Raji (cell line): ENCODE measurements around the gene PCNT.

Source experiments
- POLR2A ChIP-seq: IDR thresholded peaks from 2 replicates; pipeline ENCODE4 v1.6.1; 2011; ENCODE audit warnings: low read depth, low read length, control low read depth; ENCODE audit not compliant: insufficient read depth

The PCNT gene

DNA sequence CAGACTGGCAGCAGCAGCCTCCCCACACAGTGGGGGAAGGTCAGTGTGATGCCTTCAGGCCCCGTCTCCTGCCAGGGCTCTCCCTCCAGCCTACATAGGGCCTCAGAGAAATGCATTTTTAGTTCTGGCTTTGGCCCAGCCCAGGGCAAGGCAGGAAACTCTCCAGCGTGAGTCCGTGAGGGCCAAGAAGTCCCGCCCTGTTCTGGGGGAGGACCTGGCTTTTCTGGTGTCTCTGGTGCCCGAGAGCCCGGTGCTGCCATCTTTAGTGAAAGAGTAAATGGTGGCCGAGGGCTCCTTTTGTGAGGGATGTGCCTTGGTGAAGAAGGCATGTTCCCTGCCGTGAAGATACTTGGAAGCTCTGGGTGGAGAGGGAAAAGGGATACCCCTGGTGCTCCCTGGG is 120.0 kb downstream of the PCNT start:
- no peak for TF ChIP-seq POLR2A

DNA sequence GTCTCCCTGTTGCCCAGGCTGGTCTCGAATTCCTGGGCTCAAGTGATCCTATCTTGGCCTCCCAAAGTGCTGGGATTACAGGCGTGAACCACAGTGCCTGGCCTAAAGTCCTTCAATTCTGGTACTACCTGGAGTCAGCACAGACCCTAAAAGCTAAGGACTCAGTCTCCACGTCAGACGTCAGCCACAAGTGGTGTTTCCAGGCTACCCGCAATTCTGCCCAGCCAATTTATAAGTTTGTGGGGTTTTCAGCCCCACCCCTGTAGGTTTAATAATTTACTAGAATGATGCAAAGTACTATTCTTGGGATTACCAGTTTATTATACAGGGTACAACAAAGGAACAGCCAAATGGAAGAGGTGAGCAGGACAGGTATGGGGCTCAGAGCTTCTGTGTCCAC is 124.2 kb downstream of the PCNT start:
- no peak for TF ChIP-seq POLR2A

DNA sequence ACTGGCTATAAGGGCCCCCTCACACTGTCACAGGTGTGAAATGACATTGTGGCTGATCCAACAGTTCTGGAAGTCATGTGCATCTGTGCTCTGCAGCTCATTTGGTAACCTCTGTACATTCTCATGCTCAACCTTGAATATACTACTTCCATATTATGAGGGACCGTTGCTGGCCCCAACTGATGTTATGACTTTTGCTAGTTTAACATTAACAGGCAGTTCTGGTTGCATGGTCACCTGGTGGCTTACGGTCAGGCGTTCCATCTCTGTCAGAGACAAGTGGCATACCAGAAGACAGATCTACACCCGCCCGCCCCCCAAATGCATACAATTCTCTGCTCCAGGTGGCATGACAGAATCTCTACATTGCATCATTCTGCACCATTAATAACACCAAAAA is 128.8 kb downstream of the PCNT start:
- TF ChIP-seq POLR2A: no peak

DNA sequence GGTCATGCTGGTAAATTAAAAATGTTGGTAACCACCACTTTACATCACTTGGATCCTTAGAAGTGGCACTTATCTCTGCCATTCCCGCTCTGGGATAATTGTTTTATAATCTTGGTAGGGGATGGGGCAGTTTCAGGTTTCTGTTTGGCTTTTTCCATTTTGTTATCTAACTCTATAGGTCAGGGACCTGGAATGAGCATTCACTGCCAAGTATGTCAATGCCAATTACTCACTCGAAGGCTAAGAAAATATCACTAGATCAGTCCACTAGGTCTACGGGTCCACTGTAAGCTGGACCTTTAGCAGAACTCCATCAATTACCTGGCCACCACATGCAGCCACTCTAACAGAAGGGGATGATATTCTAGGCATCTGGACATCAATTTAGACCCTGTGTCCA is 130.2 kb downstream of the PCNT start:
- no peak for TF ChIP-seq POLR2A

DNA sequence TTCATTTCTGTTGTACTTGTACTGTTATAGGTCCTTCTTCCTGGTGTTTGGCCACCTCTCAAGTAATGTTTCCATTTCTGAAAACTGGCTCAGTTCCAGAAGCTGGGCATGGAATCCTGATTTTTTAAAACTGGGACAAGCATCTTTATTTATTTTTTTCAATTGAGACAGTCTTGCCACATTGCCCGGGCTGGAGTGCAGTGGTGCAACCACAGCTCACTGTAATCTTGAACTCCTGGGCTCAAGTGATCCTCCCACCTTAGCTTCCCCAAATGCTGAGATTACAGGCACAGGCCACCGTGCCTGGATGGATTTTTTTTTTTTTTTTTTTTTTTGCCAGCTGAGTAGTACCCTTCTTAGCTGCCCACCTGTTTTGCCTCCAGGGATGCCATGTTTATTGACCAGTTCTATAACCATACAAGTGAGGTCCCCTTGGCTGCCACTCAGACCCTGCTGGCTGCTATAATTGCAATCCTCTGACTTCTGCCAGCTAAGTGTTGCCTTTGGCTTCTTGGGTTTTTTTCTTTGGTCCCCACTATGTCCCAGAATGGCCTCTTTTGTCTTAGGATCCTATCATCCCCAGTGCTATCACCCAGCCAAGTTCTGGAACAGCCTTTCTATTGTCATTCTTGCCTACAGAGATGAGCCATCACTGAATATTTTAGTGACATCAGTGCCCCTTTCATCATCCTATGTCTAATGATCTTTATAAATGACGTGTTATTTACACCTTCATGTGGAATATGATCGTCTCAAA is 130.9 kb downstream of the PCNT start:
- no peak for TF ChIP-seq POLR2A

DNA sequence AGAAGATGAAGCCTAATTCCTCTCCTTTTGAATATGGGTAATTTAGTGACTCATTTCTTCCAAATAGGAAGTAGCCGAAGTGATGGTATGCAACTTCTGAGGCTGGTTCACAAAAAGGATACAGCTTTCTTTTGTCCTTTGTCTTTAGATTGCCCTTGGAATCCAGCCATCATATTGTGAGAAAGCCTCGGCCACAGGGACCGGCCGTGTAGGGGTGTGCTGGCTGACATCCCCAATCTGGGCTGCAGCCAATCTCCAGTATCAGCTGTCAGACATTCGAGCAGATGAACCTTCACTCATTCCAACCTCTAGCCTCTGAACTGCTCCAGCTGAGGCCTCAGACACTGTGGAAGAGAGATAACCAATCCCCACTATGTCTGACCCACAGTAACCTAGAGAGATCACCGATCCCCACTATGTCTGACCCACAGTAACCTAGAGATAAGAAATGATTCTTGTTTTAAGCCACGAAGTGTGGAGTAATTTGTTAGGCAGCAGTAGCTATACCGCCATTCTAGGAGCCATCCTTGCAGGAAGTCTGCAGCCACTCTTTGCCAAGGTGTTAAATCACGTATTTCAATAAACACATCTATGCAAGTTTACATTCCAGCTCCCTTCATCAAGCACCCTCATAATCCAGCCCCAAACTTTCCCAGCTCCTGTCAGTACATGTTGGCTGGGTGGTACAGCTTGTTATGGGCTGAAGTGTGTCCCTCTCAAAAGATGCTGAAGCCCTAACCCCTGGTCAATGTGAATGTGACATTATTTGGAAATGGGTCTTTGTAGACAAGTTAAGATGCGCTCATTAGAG is 131.8 kb downstream of the PCNT start:
- TF ChIP-seq POLR2A: no peak

DNA sequence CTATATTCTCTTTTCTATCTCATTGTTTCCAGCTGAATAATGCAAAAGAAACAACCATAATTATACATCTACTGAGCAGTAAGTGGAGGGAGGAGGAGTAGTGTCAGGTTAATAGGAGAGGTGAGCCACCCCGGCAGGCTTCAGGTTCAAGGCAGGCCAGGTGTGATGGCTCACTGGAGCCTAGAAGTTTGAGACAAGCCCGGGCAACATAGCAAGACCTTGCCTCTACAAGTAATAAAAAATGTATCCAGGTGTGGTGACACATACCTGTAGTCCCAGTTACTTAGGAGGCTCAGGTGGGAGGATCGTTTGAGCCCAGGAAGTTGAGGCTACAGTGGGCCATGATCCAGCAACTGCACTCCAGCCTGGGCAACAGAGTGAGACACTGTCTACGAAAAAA is 132.8 kb downstream of the PCNT start:
- no peak for TF ChIP-seq POLR2A

DNA sequence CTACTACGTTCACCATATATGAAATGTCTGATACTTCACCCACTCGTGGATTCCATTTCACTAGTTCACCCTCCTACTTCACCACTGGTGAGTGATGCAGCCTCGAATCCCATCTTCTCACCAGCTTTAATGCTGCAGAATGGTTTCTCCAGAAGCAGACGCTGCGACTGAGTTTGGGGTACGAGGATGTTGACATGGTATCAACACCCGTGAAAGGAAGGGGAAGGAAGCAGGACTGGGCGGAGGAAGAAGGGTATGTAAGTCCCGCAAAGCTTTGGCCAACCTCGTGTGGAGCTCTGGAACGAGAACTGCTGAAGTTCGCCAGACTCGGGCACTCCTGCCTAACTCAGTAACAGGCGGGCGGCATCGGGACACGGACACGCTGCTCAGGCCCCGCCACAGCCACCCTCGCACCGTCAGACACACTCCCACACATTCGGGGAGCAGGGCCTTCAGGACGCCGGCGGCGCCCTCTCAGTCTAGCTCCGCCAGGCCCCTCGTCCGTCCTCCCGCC is 133.9 kb downstream of the PCNT start:
- no peak for TF ChIP-seq POLR2A

DNA sequence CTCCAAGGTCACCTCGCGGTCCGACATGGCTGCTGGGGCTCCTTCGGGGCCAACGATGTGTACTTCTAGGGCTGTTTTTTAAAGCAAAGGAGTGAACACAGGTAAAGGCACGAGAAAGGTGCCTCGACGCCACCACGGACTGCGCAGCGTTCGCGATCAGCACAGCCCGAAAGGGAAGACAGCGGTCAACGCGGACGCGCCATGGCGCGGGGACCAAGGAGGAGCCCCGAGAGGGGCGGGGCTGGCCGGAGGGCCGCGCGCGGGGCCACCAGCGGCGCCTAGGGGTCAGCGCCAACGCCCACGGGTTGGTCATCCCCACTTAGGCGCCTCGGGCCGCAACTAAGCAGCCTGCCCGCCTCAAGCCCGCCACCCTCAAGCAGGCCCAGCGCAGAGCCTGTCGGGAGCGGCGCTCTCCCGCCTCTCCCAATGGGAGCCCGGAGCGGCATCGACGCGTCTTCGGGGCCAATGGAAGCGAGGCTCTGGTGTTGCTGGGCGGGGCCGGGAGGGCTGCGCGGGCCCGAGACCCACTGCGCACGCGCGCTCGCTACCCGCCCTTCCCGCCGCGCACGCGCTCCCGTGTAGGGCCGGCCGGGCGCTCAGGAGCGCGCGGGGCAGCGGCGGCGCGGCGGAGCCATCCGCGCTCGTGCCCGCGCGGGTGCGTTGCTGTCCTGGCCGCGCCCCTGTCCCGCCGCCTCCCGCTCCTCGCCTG is 134.5 kb downstream of the PCNT start, which contains the start of gene DIP2A:
Gene DIP2A, plus strand, starts transcription at position 577 of the 709 bp plus-strand sequence. CDS start 241 bp downstream, outside the sequence.
- peak; percentile 79 for TF ChIP-seq POLR2A

DNA sequence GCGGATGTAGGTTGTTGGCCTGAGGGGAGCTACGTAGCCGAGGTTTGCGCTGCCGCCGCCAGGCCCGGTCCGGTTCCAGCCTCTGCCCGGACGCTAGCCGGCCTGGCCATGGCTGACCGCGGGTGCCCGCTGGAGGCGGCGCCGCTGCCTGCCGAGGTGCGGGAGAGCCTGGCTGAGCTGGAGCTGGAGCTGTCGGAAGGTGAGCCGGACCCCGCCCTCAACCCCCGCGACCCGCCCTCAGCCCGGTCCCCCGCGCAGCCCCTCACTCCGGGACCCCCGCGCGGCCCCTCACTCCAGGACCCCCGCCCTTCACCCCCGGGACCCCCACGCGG is 135.0 kb downstream of the PCNT start:
- no peak for TF ChIP-seq POLR2A

DNA sequence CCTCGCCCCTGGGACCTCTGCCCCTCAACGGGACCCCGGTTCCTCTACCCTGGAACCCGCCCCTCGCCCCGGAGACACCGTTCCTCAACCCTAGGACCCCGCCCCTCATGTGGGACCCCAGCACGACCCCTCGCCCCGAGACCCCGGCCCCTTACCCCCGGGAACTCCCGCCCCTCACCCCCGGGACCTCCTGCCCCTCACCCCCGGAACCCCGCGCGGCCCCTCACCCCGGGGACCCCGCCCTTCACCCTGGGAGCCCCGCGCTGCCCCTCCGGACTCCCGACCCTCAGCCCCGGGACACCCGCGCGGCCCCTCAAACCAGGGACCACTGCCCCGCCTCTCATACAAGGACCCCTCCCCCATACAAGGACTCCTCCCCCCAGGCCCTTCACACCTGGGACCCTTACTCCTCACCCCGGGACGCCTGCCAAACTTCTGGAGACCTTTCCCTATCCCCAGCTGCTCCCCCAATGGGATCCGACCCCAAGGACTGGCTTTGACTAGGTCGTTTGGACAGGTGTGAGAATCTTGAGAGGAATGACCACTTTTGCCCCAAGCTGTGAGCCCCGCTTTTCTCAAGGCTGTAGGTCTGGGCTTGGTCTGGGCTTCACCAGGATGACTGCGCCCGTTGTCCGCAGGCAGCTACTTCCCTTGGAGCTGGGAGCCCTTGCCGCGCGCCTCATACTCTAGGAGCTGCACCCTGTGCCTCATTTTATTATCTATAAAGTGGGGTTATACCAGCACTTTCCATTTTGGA is 135.6 kb downstream of the PCNT start:
- no peak for TF ChIP-seq POLR2A

DNA sequence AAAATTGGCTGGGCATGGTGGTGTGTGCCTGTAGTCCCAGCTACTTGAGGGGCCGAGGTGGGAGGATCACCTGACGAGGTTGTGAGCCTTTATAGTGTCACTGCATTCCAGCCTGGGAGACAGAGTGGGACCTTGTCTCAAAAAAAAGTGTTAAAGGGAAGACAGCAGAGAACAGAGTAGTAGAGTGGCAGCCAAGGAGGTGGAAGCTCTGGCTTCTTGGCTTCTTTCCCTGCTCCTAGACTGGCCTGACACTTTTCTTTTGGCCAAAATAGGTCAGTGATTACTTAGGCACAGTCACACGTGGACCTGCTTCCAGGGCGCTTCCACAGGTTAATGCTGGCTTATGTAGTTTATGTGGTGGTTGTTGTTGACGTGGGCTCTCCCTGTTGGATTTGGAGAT is 138.0 kb downstream of the PCNT start:
- no peak for TF ChIP-seq POLR2A

DNA sequence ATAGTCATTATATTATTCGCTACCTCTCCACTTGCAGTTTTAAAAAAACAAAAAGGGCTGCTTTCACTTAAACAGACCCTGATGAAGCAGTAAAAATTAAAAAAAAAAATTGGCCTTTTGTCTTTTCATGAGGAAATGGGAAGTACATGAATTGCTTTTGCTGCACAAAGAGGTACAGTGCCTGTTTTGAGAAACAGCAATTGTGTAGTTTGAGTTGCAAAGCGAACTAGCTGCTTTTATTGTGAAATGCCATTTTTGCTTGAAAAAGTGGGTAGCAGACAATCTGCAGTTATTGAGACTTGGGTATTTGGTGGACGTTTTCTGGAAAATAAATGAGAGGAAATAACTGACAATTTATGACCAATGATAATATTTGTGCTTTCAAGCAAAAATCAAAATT is 141.7 kb downstream of the PCNT start:
- no peak for TF ChIP-seq POLR2A

DNA sequence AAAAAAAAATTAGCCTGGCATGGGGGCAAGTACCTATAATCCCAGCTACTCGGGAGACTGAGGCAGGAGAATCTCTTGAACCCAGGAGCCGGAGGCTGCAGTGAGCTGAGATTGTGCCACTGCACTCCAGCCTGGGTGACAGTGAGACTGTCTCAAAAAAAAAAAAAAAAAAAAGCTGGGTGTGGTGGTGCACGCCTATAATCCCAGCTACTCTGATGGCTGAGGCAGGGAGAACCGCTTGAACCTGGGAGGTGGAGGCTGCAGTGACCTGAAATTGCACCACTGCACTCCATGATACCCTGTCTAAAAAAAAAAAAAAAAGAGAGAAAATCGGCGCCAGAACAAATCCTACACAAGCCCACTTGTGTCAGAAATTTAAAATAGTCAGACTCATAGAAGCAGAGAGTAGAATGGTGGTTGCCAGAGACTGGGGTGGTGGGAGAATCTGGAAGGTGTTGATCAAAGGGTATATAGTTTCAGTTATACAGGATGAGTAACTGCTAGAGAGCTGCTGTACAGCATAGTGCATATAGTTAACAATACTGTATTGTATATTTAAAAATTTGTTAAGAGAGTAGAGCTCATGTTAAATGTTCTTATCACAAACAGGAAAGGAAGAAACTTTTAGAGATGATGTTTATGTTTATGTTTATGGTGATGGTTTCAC is 144.3 kb downstream of the PCNT start:
- TF ChIP-seq POLR2A: no peak
